ENCODE data around the gene ZNF326.

DNA sequence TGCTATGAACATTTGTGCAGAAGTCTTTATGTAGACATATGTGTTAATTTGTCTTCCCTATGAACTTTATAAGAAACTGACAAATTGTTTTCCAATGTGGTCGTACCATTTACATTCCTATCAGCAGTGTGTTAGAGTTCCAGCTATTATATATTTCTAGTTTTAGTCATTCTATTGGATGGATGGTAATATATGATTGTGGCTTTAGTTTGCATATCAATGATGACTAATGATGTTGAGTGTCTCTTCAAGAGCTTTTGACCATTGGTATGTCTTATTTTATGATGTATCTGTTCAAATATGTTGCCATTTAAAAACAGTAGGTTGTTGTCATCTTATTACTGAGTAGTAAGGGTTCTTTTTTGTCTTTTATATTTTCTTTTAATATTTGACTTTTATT, 16.2 kb upstream of the ZNF326 start:
- no peak for TF ChIP-seq POLR2A (IDR thresholded peaks at IDR 0.05; ENCODE audit: low read length)
- no peak for TF ChIP-seq GATA1 (IDR thresholded peaks at IDR 0.05; ENCODE audit: low read depth, low read length)
